HL-60 (cell line): ENCODE data around the gene LRRC37A3.
"Not testable (repeated sequence)": the region's sequence is repeated elsewhere in the genome, so short reads cannot be mapped to it uniquely, and the experiment has no call there.

Source experiments
- DNase-seq, 2 experiments: peaks; one replicate each; pipeline ENCODE4 v3.0.0-alpha.2; 2010 to 2020; ENCODE audit warnings: low read depth in 1 of 2, low spot score in 1 of 2
- H3K27ac ChIP-seq: fragments of 250-450 bp; sonication (Bioruptor Pico); replicated peaks from 2 replicates; pipeline ENCODE4 v1.5.1; 2020; ENCODE audit warnings: mild to moderate bottlenecking, moderate library complexity
- H3K27me3 ChIP-seq: fragments of 250-450 bp; sonication (Bioruptor Pico); 2 replicates; pipeline ENCODE4 v1.5.1; 2021; ENCODE audit warnings: mild to moderate bottlenecking, moderate library complexity; ENCODE audit not compliant: insufficient read depth, poor library complexity, severe bottlenecking
- H3K4me3 ChIP-seq: replicated peaks from 2 replicates; pipeline ENCODE4 v1.5.1; 2011; ENCODE audit warnings: mild to moderate bottlenecking, control low read depth, low read length; ENCODE audit not compliant: insufficient read depth
- CTCF ChIP-seq: IDR thresholded peaks from one replicate; pipeline ENCODE4 v1.5.1; 2011; ENCODE audit warnings: low read length, control low read depth, inconsistent platforms; ENCODE audit not compliant: insufficient read depth
- GABPA ChIP-seq: IDR thresholded peaks from 2 replicates; pipeline ENCODE4 v1.6.1; 2012; ENCODE audit warnings: low read depth
- POLR2AphosphoS5 ChIP-seq: IDR thresholded peaks from 2 replicates; pipeline ENCODE4 v1.6.1; 2012; ENCODE audit warnings: low read depth
- REST ChIP-seq: IDR thresholded peaks from 2 replicates; pipeline ENCODE4 v1.6.1; 2012; ENCODE audit warnings: low read depth; ENCODE audit not compliant: insufficient replicate concordance
- SPI1 ChIP-seq: IDR thresholded peaks from 2 replicates; pipeline ENCODE4 v1.6.1; 2012; ENCODE audit warnings: low read depth, mild to moderate bottlenecking, borderline replicate concordance

The LRRC37A3 gene

GRCh38 chr17:64938925-64939474 is 19.7 kb upstream of the LRRC37A3 start:
- H3K27me3 ChIP-seq = no peaks in the 10 kb centered on the region
- DNase-seq = peak in 1 of 2 experiments; percentile 54
- H3K27ac ChIP-seq = no peak overlapping the region; the same call in 1 of the 2 replicates
- H3K4me3 ChIP-seq = no peak overlapping the region
- no peak for TF ChIP-seq REST
- TF ChIP-seq GABPA = no peak
- no peak for TF ChIP-seq POLR2AphosphoS5
- TF ChIP-seq SPI1 = no peak
- peak; percentile 38 for TF ChIP-seq CTCF

GRCh38 chr17:64938290-64938689 is 19.0 kb upstream of the LRRC37A3 start:
- no peak overlapping the region for H3K4me3 ChIP-seq
- no peak overlapping the region for H3K27ac ChIP-seq
- TF ChIP-seq CTCF = no peak
- TF ChIP-seq POLR2AphosphoS5 = no peak
- TF ChIP-seq REST = no peak
- TF ChIP-seq GABPA = no peak
- no peak for TF ChIP-seq SPI1
- DNase-seq = no peak
- no peaks in the 10 kb centered on the region for H3K27me3 ChIP-seq

GRCh38 chr17:64936117-64936516 is 16.8 kb upstream of the LRRC37A3 start:
- no peak for DNase-seq
- TF ChIP-seq SPI1 (no peak), CTCF (no peak), POLR2AphosphoS5 (no peak)
- no peaks in the 10 kb centered on the region for H3K27me3 ChIP-seq

GRCh38 chr17:64934284-64934778 is 15.1 kb upstream of the LRRC37A3 start:
- H3K27me3 ChIP-seq, DNase-seq, H3K27ac ChIP-seq, H3K4me3 ChIP-seq: not testable (repeated sequence)

More at GRCh38 chr17:64936117-64936516, 16.8 kb upstream of the LRRC37A3 start:
- H3K4me3 ChIP-seq = no peak overlapping the region
- no peak overlapping the region for H3K27ac ChIP-seq

- not testable (repeated sequence) for DNase-seq, H3K27ac ChIP-seq, H3K27me3 ChIP-seq, H3K4me3 ChIP-seq
These were observed 13.6 kb upstream of the LRRC37A3 start for GRCh38 chr17:64932850-64933249.

- DNase-seq, H3K27ac ChIP-seq, H3K4me3 ChIP-seq, H3K27me3 ChIP-seq: not testable (repeated sequence)
These were observed 11.1 kb upstream of the LRRC37A3 start for GRCh38 chr17:64930374-64930773.

- not testable (repeated sequence) for H3K4me3 ChIP-seq, H3K27ac ChIP-seq, DNase-seq, H3K27me3 ChIP-seq
These were observed 10.3 kb upstream of the LRRC37A3 start for GRCh38 chr17:64929419-64930209.
